ENCODE results near the gene LPP. TPM values are rescaled to one million over a fixed set of nuclear protein-coding genes. Genes with fewer than 3 reads are reported as not detected.

LPP gene
- total RNA-seq, 1 experiment from 2014 or later: 148 TPM

GRCh38 chr3:188598894-188599293, 444.9 kb downstream of the LPP start:
- DNase-seq: no peak
- no peaks in the 10 kb centered on the region for H3K9me3 ChIP-seq (ENCODE audit: insufficient read depth, low read depth)
- POLR2A ChIA-PET (ENCODE audit: unreplicated experiment): no interaction called here
- H4K20me1 ChIP-seq (ENCODE audit: insufficient read depth): no peaks in the 10 kb centered on the region
- intact Hi-C loops (cut with micrococcal nuclease; ENCODE audit: unreplicated experiment): no loop called here
- no peak overlapping the region for H3K4me2 ChIP-seq
- TF ChIP-seq CTCF (conservative IDR thresholded peaks at IDR 0.05) (no peak), EZH2 (IDR thresholded peaks at IDR 0.05; ENCODE audit: low read depth) (no peak)
- H2AFZ ChIP-seq: no peak overlapping the region
- no TSS peak for BruUV-seq (replicated peaks)
- CTCF ChIA-PET: no interaction called here
- peaks cover 7% of the 10 kb centered on the region for H3K4me1 ChIP-seq (replicated peaks; ENCODE audit: insufficient read depth)
- no peaks in the 10 kb centered on the region for H3K79me2 ChIP-seq (ENCODE audit: low read depth)
- no peaks in the 10 kb centered on the region for H3K27me3 ChIP-seq (ENCODE audit: insufficient read depth, low read depth)
- peaks cover 6% of the 10 kb centered on the region for H3F3A ChIP-seq (ENCODE audit: insufficient read depth, low read depth)
- H3K9me2 ChIP-seq (ENCODE audit: insufficient read depth): no peaks in the 10 kb centered on the region
- H3K36me3 ChIP-seq (ENCODE audit: low read depth): no peaks in the 10 kb centered on the region; the same call in 1 of the 2 replicates
- H3K4me3 ChIP-seq: no peak overlapping the region
- H3K27ac ChIP-seq: no peak overlapping the region

GRCh38 chr3:188602111-188602510, 448.2 kb downstream of the LPP start:
- H3K27me3 ChIP-seq (ENCODE audit: insufficient read depth, low read depth): no peaks in the 10 kb centered on the region
- no peaks in the 10 kb centered on the region for H3F3A ChIP-seq (ENCODE audit: insufficient read depth, low read depth)
- no peaks in the 10 kb centered on the region for H3K9me2 ChIP-seq (ENCODE audit: insufficient read depth)
- ChIA-PET POLR2A (ENCODE audit: unreplicated experiment) (interaction anchor here (0.8 kb wide), 1 partner anchor 1052 kb away, joined by 19 read pairs; no protein-coding TSS in a partner anchor), CTCF (no interaction called here)
- no peak overlapping the region for H2AFZ ChIP-seq
- H4K20me1 ChIP-seq (ENCODE audit: insufficient read depth): no peaks in the 10 kb centered on the region
- no peaks in the 10 kb centered on the region for H3K9me3 ChIP-seq (ENCODE audit: insufficient read depth, low read depth)
- no peaks in the 10 kb centered on the region for H3K4me1 ChIP-seq (replicated peaks; ENCODE audit: insufficient read depth)
- TF ChIP-seq CTCF (conservative IDR thresholded peaks at IDR 0.05) (no peak), EZH2 (IDR thresholded peaks at IDR 0.05; ENCODE audit: low read depth) (no peak)
- no TSS peak for BruUV-seq (replicated peaks)
- no peaks in the 10 kb centered on the region for H3K79me2 ChIP-seq (ENCODE audit: low read depth)
- no peak overlapping the region for H3K4me3 ChIP-seq
- no peak overlapping the region for H3K27ac ChIP-seq
- no peak for DNase-seq
- intact Hi-C loops (cut with micrococcal nuclease; ENCODE audit: unreplicated experiment): no loop called here
- no peak overlapping the region for H3K4me2 ChIP-seq
- H3K36me3 ChIP-seq (ENCODE audit: low read depth): no peaks in the 10 kb centered on the region; the same call in 1 of the 2 replicates

- Histone ChIP-seq H4K20me1 (ENCODE audit: insufficient read depth) (no peaks in the 10 kb centered on the region), H3K9me2 (ENCODE audit: insufficient read depth) (no peaks in the 10 kb centered on the region), H3K36me3 (ENCODE audit: low read depth) (no peaks in the 10 kb centered on the region), H3K27ac (no peak overlapping the region), H3K79me2 (ENCODE audit: low read depth) (no peaks in the 10 kb centered on the region), H3K27me3 (ENCODE audit: insufficient read depth, low read depth) (no peaks in the 10 kb centered on the region), H2AFZ (no peak overlapping the region), H3K4me2 (no peak overlapping the region), H3K4me3 (no peak overlapping the region), H3K9me3 (ENCODE audit: insufficient read depth, low read depth) (no peaks in the 10 kb centered on the region), H3K4me1 (replicated peaks; ENCODE audit: insufficient read depth) (no peaks in the 10 kb centered on the region), H3F3A (ENCODE audit: insufficient read depth, low read depth) (no peaks in the 10 kb centered on the region)
- no TSS peak for BruUV-seq (replicated peaks)
- intact Hi-C loops (cut with micrococcal nuclease; ENCODE audit: unreplicated experiment): no loop called here
- TF ChIP-seq CTCF (conservative IDR thresholded peaks at IDR 0.05) (no peak), EZH2 (IDR thresholded peaks at IDR 0.05; ENCODE audit: low read depth) (no peak)
- ChIA-PET POLR2A (ENCODE audit: unreplicated experiment) (interaction anchor here (0.6 to 0.8 kb wide), 3 partner anchors 8 to 1052 kb away, joined by 4 to 19 read pairs (median 9); no protein-coding TSS in a partner anchor), CTCF (no interaction called here)
- no peak for DNase-seq
Observed at GRCh38 chr3:188602620-188603019, 448.7 kb downstream of the LPP start.

All from PC-9 (cell line).